Stomach (tissue), 4 donors: ENCODE measurements around the gene GDF9.

Experiments
- EP300 ChIP-seq: sonication (generic); formaldehyde crosslinking; IDR thresholded peaks from one replicate; pipeline ENCODE4 v1.6.1; 2017; ENCODE audit warnings: antibody characterized with exemption
- TF ChIP-seq, protein P1 (sequence below), 7 experiments: fragments of 450-650 bp in 4 of 7; fragments of 200-600 bp in 3 of 7; sonication (generic) in 3 of 7; IDR thresholded peaks; one replicate each; pipeline ENCODE4 v1.5.1; 2016 to 2019; ENCODE audit warnings: antibody characterized with exemption in 7 of 7, control low read depth in 2 of 7, mild to moderate bottlenecking in 1 of 7

DNA sequence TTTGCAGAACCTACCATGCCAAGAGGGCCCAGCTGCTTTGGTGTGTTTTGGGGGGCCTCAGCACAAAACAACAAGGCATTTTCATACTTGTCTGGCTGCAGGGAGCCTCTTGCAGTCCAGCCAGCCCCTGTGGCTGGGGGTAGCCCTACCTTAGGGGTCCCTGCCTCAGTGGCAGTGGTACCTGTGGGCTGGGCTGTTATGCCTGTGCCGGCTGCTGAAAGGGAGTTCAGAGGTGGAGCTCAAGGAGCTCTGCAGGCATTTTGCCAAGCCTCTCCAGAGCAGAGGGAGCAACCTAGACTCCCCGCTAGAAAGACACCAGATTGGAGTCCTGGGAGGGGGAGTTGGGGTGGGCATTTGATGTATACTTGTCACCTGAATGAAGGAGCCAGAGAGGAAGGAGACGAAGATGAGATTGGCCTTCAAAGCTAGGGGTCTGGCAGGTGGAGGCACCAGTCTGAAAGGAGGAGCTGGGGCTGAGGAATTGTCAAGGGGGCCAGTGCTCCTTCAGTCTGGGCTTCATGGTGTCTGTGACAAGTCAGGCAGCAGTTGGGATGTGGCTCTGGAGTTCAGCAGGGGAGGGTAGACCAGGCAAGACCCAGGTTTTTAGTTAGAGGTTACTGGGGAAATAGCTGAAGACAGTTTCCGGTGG is 37.3 kb downstream of the GDF9 start:
- TF ChIP-seq, protein P1, sequence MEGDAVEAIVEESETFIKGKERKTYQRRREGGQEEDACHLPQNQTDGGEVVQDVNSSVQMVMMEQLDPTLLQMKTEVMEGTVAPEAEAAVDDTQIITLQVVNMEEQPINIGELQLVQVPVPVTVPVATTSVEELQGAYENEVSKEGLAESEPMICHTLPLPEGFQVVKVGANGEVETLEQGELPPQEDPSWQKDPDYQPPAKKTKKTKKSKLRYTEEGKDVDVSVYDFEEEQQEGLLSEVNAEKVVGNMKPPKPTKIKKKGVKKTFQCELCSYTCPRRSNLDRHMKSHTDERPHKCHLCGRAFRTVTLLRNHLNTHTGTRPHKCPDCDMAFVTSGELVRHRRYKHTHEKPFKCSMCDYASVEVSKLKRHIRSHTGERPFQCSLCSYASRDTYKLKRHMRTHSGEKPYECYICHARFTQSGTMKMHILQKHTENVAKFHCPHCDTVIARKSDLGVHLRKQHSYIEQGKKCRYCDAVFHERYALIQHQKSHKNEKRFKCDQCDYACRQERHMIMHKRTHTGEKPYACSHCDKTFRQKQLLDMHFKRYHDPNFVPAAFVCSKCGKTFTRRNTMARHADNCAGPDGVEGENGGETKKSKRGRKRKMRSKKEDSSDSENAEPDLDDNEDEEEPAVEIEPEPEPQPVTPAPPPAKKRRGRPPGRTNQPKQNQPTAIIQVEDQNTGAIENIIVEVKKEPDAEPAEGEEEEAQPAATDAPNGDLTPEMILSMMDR (IDR thresholded peaks at IDR 0.05) = no peak
- TF ChIP-seq EP300 = no peak
